Right lung (tissue), 5 donors: ENCODE data around the gene DOCK9. TPM values are rescaled to one million over a fixed set of nuclear protein-coding genes. Genes with fewer than 3 reads are reported as not detected.

Experiments
- DNase-seq, 2 donors: peaks; one replicate each; pipeline ENCODE4 v3.0.0-alpha.2; 2013
- polyA plus RNA-seq, 5 donors: library from polyadenylated mRNA; unstranded; fragments of 120-200 nt; gene quantifications; one replicate each; pipeline versions ENCODE4 v1.2.1 to v1.2.3, GENCODE V29; 2013; ENCODE audit warnings: inconsistent platforms in 1 of 5, low replicate concordance in 1 of 5; ENCODE audit not compliant: insufficient read length in 5 of 5, insufficient read depth in 1 of 5

DOCK9 gene
- polyA plus RNA-seq, 5 donors: 89.5 to 123 (median 115) TPM

DNA sequence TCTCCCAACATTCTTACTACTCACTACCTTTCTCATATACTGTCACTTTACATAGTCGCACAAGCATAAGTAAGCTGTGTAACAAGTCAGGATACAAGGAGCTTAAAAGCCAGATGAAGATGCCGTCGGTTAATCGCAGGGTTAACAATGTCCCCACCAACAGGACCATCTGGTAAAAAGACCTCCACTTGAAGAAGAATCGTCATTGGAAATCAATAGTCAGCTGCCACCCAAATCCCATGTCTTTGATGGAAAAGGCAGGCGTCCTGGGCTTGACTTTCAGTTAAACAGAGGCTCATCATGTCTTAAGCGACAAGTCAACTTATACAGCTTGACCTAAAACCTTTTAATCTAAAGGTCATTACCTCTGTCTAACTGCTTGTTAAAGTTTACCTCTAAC, 27.2 kb downstream of the DOCK9 start:
- DNase-seq: no peak

DNA sequence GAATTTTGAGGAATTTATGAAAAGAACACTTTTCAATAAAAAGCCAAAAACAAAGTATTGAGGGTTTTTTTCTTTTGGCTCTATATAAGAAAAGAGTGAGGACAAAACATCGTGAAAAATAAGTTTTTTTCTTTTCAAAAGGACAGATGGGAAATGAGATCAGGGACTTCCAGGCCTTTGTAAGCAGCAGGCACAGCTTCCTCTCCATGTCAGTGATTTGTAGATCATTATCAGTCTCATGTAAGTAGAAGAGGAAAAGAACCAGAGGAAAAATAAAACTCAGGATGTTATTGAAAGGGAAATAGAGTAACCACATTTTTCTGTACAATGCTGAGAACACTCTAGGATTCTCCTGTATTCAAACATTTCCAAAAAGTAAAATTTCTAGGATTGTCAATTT, 29.9 kb downstream of the DOCK9 start:
- no peak for DNase-seq

DNA sequence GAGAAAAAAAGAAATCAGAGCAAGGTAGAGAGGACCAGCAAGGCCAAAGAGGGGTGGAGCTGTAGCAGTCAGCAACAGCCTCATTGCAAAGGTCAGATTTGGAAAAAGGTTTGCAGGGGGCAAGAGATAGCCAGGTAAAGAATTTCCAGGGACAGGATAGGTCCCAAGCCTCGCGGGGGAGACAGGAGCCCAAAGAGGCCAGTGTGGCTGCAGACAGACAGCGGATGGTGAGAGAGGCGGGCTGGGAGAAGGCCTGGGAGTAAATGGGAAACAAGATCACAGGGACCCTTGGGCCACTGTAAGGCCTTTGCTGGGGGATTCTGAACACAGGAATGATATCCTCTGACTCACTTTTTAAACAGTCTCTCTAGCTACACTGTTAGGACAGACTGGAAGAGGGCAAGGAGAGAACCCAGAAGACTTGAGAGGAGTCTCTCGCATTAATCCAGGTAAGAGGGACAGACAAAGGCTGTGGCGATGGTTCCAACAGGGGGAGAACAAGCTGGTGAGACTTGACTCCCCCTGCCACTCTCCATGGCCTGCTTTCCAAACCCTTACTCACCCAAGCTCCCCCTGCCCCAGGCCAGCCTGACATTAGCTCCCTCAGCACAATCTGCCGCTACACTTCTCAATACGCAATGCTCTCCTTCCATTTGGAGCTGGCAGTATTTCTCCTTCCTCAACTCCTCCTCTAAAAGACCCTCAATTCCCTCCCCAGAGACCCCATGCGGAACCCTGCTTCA, 31.8 kb downstream of the DOCK9 start:
- no peak for DNase-seq

DNA sequence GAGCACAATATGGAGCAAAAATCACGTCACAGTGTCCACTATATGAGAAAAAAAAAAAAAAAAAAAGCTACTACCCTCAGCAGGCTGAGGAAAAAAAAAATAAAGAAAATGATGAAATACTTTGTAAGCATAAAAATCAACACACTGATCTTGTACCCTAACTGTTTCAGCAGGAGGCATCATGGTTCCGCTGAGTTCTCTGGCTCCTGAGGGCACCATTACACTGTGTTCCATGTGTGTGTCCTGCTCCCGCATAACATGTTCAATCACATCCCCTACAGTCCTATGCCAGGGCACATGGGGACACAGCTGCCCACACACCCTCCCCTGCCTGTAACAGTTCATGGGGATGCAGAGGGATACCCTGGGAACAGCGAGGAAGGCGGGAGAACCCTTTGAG, 33.5 kb downstream of the DOCK9 start:
- DNase-seq: no peak

DNA sequence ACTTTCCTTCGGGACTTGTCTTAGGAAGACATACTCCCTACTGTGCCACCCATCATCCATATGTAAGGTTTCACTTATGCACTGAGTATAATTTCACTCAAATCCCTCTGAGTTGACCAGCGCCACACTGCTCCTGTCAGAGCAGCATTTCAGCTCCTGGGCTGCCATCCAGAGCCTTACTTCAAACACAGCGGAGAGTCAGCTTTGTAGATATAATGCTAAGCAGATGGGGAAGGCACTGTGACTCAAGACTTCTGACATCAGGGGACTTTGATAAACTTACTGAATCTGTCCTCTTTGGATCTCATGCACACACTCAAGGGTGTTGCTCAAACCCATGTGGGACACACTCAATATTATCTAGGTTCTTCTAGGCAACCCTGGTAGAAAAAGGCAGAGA, 34.9 kb downstream of the DOCK9 start:
- no peak for DNase-seq

DNA sequence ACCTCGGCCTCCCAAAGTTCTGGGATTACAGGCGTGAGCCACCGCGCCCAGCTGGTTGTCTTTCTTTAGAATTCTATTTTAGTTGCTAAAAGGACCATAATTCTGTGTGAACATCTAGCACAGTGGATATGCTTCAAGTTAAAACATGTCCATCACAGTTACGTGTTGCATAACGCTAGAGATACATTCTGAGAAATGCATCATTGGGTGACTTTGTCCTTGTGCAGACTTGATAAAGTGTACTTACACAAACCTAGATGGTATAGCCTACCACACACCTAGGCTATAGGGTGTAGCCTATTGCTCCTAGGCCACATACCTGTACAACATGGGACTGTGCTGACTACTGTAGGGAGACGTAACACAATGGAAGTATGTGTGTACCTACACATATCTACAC, 35.4 kb downstream of the DOCK9 start:
- DNase-seq: no peak

DNA sequence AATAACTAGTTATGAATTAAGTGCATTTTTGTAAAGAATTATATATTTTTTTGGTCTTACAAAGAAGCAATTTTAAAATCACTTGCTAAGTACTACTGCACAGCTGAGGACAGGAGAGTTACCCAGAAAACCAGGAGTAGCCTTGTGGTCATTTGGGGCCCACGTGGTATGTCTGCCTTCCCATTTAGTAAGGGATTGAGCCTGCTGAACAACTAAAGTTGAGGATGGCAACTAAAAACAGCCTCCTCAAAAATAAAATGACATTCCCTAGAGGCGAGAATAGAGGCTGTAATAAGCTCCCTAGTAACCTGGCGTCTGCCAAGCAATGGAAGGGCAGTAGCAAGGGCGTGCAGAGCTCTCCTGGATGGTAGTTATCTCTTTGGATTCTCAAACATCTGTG, 36.3 kb downstream of the DOCK9 start:
- no peak for DNase-seq

DNA sequence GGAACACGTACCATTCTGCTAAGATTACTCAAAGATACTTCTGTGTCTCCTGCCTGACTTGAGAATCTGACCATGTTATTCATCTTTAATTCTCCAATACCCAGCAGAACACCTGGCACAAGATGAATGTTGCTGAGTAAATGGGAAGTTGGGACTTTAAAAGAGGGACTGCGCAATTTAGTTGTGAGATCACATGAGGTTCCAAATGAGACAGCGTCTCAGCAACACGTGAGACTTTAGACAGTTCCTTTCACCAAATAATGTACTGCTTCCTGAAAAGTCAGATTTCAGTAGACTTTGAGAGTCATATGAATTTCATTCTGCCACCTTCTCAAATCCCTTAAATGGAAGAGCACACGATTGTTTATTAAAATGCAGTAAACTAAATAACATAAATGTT, 36.7 kb downstream of the DOCK9 start:
- no peak for DNase-seq

DNA sequence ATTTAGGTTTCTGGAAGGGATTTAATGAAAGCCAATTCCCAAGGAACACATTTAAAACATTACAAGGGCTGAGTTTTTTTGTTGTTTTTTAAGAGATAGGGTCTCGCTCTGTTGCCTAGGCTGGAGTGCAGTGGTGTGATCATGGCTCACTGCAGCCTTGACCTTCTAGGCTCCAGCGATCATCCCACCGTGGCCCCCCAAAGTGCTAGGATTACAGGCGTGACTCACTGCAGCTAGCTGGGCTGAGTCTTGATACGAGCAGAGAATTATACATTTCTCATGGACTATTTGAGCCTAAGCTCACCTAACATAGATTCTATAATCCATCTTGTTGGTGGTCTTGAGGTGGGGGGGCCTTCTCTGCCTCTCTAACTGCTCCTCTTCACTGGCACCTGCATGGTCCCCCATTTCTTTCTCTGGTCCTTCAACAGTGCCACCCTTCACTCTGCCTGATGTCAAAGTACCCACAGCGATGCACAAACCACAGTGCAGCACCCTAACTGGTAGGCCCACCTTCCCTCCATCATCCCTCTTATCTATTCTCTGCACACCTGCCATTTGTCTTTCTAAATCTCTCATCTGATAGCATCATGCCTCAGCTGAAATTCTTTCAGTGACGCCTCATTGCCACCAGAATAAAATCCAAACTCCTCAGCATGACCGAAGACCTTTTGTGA, 37.4 kb downstream of the DOCK9 start:
- DNase-seq: no peak

DNA sequence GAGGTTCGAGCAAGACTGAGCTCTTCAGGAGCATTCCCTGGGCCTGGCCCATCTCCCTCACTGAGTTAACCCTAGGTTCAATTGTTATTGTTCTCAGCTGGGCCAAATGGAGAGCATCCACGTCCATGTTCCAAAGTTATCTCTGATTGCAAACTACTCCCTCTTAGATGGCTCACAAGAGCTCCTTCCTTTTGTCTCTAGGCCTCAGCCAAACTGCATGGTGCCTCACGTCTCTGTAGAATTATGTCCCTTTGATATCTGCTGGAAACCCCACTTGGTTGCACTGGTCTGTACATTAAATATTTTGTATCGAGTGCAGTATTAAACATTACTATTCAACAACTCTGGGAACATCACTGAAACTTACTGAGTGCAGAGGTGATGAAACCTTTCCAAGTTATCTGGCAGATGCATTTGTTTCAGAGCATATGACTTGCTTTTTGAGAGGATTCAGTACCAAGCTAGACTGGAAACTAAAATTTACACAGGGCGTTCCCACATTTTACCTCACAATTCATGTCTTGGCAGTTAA, 38.1 kb downstream of the DOCK9 start:
- DNase-seq: no peak

DNA sequence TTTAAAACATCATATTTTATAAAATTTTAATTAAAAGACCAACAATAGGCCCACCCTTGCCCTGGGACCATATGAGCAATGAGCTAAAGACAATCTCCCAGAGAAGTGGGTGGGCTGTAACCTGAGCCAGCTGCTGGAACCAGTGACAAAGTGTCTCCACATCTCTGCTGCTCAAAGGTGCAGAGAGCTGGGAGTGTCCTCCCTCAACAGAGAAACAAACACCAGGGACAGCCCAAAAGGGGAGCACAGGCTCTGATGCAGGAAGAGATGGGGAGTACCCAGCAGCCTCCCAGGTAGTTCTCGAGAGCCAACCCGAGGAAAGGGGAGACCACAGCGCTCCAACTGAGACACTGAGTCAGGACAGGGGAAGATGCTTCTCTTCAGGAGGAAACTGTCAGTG, 39.1 kb downstream of the DOCK9 start:
- DNase-seq: no peak

DNA sequence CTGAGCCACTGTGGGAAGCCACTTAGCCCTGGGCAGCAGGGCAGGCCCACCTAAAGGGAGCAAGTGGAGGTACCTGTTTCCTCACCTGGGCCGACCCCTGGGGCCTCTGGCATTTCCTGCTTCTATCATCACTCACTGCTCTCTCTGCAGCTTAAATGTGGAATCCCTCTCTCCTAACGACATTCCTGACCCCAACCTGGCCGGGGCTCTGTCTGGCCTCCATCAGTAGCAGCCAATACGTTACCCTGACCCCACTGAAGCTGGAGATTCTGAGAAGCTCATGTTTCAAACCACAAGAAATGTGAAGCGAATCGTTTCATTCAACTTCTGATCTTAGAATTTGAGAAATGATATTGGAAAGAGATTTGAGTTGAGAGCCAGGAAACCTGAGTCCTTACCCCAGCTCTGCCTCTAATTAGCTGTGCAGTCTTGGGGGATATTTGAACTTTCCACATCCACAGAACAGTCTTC, 39.9 kb downstream of the DOCK9 start:
- DNase-seq: no peak

DNA sequence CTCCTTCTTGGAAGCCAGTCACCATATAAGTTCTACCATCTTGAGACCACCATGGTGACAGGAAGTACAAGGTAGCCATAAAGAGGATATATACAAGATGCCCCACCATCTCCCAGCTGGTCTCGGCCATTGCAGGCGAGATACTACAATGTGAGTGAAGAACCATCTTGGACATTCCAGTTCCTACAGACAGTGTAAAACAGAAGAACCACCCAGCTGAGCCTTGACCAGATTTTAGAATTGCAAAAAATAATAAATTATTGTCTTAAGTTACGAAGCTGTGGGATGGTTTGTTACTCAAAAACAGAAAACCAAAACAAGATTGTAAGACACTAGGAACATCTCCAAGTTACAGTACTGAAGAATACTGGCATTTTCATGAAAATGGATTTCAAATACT, 43.6 kb downstream of the DOCK9 start:
- DNase-seq: no peak

DNA sequence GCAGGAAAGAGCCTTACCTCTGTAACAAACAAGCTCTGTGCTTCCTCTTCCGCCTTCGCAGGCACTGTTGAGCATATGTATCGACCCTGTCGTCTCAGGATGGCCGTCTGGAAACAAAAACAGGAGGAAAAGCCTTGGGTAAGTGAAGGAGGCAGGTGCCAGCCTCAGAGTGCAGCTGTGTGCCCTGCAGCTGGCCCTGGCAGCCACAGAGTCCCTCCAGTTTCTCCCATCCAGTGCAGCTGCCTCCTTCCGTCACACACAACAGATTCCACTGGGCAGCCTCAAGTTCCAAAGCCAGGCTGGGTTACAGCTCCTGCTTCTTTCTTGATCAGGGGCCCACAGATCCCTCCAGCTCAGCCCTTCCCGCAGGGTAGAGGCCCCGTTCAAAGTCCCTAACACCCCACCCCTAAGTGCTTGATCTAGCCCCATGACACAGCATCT, 47.7 kb downstream of the DOCK9 start:
- no peak for DNase-seq

DNA sequence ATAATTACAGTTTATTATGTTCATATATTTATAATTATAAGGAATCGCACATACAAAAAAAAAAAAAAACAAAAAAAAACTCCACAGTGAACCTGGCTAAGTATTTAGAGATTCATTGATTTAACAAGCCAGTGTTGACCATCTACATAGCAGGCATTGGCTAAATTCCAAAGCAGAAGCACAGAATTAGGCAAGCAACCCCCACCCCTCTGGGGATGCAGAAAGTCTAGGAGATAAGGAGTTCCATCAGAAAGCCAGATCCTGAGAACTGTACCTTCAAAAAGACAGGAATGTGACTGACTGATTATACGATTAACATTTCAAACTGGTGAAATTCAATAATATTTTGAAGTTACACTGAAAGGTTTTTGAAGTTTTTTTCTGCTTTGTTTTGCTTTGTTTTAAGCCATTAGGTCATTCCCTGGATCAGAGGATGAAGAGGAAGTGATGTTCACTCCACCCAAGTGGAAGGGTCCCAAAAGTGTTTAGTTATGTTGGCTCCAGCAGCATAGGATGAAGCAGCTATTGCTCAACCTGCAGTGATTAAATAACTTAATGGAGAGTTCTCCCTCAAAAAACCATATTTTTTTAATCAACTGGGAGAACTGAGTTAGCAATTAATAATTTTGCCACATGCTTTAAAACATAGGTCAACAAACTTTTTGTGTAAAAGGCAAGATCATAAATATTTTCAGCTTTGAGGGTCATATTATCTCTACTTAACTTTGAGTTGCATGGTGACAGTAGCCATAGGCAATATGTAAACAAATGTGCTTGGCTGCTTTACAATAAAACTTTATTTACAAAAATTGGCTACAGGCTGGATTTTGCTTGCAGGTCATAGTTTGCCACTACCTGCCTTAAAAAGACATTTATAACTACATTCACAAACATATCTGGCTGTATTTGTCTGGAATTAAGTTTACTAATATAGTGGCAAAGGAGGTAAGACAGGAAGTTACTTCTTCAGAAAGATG, 49.6 kb downstream of the DOCK9 start:
- DNase-seq: peak; percentile 25 to 45

DNA sequence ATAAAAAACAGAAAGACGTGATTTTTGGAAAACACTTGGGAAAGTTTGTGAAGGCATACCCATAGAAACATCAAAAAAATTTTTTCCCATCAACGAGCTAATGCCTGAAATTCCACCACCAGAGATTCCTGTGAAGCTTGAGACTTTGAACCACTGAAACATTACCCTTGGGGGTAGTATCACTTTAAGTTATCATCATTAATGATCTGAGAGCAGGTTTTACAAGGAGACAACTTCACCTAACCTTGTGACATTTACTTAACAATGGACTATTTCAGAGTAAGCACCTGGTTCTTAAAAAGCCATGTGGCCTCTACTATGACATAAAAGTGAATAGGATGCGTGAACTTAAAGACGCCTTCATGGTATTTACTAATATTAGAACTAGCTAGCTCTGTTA, 51.9 kb downstream of the DOCK9 start:
- no peak for DNase-seq

DNA sequence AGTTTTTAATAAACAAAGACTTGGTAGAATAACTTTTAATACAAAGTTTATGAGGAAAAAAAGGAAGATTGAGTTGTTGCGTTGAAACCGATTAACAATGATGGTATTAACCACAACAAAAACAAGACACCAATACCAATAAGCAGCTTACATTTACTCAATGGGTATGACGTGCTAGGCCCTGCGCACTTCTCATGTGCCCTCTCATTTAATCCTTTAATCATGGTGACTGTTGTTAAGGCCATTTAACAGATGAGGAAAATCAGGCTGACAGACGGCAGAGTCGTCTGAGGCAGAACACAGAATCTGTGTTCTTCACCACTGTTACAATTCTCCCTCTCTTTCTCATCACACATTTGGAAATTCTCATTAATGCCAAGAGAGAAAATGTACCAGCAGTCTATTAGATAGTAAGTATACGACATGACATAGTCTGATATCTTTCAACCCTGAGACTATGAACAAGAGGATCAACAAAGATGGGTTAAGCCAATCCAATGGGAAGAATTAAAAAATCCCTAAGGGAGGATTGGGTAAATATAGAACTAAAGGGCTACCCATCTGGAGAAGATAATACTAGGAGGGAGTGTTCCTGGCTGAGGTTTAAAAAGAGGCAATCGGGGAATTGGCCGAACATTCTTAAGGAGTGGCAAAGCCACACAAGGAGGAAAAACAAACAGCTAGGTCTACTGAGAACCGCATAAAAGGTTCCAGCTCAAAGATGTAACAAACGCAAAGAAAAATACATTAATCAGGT, 54.0 kb downstream of the DOCK9 start:
- DNase-seq: no peak

DNA sequence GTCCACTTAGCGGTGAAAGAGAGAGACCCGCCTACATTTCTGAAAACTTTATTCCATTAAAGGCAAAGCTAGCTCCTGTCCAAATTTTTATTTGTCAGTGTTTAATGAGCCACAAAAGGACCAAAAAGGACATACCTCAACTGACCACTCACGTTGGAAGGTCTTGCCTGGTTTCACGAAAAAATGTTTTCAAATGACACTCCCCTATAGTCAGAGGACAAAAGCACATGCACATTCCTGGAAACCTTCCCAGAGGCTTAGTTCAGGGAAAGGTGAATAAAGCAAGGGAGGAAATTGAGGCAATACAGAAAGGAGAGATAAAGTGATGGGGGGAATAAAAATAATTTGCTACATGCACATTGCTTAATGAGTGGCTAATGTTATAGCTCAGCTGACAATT, 55.6 kb downstream of the DOCK9 start:
- DNase-seq: no peak

DNA sequence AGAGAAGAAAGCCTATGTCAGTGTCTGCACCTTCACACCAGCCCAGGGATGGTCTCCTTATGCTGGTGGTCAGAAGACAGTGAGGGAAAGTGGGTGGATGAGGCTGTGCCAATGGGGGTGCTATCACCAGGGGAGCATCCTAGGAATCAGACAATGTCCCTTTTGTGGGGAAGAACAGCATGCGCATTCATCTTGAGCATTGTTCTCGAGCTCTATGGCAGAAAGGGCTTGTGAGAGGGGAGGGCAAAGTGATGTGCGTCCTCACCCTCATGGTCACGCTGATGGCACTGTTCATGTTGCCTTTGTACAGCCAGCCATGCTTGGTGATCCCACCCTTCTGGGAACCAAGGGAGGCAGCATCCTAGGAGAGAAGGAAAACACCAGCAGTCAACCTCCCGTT, 56.1 kb downstream of the DOCK9 start:
- no peak for DNase-seq

DNA sequence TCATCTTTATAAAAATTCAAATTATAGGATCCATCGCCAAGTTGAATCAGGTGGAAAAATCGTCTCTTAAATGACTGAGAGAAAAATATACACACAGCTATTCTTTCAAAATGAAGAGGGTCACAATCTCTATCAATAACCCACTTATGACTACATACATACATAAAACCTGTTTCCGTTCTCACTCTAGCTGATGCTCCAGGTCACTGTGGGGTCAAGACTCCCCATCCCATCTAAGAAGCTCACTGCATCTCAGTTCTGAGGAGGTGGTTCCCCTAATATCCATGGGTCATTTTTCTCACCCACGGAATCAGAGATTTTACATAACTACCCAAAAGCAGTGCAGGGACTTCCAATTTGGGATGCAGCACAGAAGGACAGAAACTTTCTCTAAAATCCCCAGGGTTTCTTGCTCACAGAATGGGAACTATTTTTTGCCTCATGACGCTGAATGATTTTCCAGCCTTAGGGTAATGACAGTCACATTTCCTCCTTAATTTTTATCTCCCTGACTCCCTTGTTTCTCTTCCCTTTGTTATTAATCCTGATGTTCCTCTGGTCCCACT, 56.8 kb downstream of the DOCK9 start:
- DNase-seq: no peak

DNA sequence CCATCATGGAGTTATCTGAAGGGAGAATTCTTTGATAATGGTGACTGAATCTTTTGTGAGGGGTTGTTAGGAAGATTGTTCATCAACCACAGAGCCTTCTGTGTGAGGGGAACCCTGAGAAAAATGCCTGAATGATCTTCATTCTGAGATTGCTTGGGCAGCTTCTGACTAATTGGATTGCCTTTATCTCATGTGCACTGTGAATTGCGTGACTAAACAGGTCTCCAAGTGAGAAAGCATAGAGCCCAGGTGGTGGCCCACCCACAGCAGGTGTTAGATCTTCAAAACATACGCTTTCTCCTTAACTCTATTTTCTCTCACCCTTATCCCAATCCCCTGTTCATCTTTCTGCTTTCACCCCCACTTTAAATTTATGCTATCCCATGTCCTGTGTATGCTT, 58.3 kb downstream of the DOCK9 start:
- DNase-seq: no peak
